Breast epithelium (tissue), 3 donors: ENCODE data around the gene TNFRSF18.

Experiments
- POLR2AphosphoS5 ChIP-seq, 3 donors: sonication (generic); formaldehyde crosslinking; IDR thresholded peaks; one replicate each; pipeline ENCODE4 v1.6.1; 2017; ENCODE audit warnings: antibody characterized with exemption in 3 of 3
- TF ChIP-seq, protein P1 (sequence below), 3 donors: fragments of 450-650 bp; IDR thresholded peaks; one replicate each; pipeline ENCODE4 v1.5.1; 2016 to 2017; ENCODE audit warnings: antibody characterized with exemption in 3 of 3, mild to moderate bottlenecking in 3 of 3, moderate library complexity in 3 of 3

- no peak for TF ChIP-seq POLR2AphosphoS5 (IDR thresholded peaks at IDR 0.05)
- TF ChIP-seq, protein P1, sequence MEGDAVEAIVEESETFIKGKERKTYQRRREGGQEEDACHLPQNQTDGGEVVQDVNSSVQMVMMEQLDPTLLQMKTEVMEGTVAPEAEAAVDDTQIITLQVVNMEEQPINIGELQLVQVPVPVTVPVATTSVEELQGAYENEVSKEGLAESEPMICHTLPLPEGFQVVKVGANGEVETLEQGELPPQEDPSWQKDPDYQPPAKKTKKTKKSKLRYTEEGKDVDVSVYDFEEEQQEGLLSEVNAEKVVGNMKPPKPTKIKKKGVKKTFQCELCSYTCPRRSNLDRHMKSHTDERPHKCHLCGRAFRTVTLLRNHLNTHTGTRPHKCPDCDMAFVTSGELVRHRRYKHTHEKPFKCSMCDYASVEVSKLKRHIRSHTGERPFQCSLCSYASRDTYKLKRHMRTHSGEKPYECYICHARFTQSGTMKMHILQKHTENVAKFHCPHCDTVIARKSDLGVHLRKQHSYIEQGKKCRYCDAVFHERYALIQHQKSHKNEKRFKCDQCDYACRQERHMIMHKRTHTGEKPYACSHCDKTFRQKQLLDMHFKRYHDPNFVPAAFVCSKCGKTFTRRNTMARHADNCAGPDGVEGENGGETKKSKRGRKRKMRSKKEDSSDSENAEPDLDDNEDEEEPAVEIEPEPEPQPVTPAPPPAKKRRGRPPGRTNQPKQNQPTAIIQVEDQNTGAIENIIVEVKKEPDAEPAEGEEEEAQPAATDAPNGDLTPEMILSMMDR (IDR thresholded peaks at IDR 0.05): no peak
These were observed 37.9 kb upstream of the TNFRSF18 start for GRCh38 chr1:1244192-1244811.
